K562 (cell line): ENCODE measurements around the gene TAF11L13. TPM values are rescaled to one million over a fixed set of nuclear protein-coding genes. Genes with fewer than 3 reads are reported as not detected.
"Not testable (repeated sequence)": the region's sequence is repeated elsewhere in the genome, so short reads cannot be mapped to it uniquely, and the experiment has no call there.

ENCODE experiments used
- ATAC-seq: fragments of 200-7000 bp; cut with Tn5 transposase; 3 replicates; pipeline ENCODE4 v1.9.1; 2020; ENCODE audit warnings: moderate library complexity
- BruUV-seq: library from RNA; stranded (reverse); fragments of 400-500 nt; replicated peaks from 2 replicates; lab custom pipeline; 2021; lab: Mats Ljungman, UMichigan
- CTCF ChIA-PET: fragments of 300-600 bp; formaldehyde crosslinking; extraction: SDS; loops from one replicate; lab custom pipeline; 2021; ENCODE audit warnings: low intra/inter-chr PET ratio; lab: Yijun Ruan, JAX
- POLR2A ChIA-PET: fragments of 300-600, 350-650 bp; sonication (Branson Sonifier 250); formaldehyde crosslinking; extraction: SDS; loops from one replicate; lab custom pipeline; 2021; ENCODE audit warnings: antibody characterized with exemption, inconsistent platforms; lab: Yijun Ruan, JAX
- DNase-seq, 4 experiments: peaks; one replicate each; pipeline versions ENCODE4 v3.0.0 to v3.0.0-alpha.2; 2011 to 2018; ENCODE audit warnings: low spot score in 3 of 4, mixed read lengths in 3 of 4; ENCODE audit errors: extremely low read depth in 1 of 4
- FAIRE-seq: peaks from 2 replicates; lab custom pipeline; 2011; peaks lifted over from hg19 to GRCh38; lab: Jason Lieb, UNC
- H2AFZ ChIP-seq: 2 replicates; pipeline ENCODE4 v1.6.0; 2011; ENCODE audit warnings: low read depth, low read length, control low read depth, inconsistent platforms
- H3K27ac ChIP-seq: fragments of 200-600 bp; 3 replicates; pipeline ENCODE4 v1.8.0; 2011; ENCODE audit warnings: low read depth, mild to moderate bottlenecking, control low read depth, inconsistent platforms, low read length, moderate library complexity, mixed read lengths; ENCODE audit errors: extremely low read depth
- H3K27me3 ChIP-seq, 2 experiments: fragments of 300-600 bp in 1 of 2; 2 replicates in 1 of 2; 3 replicates in 1 of 2; pipeline versions ENCODE4 v1.6.0 to v1.8.0; 2011; ENCODE audit warnings: inconsistent platforms in 2 of 2, low read length in 2 of 2, mild to moderate bottlenecking in 1 of 2, mixed read lengths in 1 of 2, moderate library complexity in 1 of 2; ENCODE audit not compliant: control insufficient read depth in 2 of 2, insufficient read depth in 2 of 2
- H3K36me3 ChIP-seq: fragments of 300-600 bp; 3 replicates; pipeline ENCODE4 v1.8.0; 2011; ENCODE audit warnings: mild to moderate bottlenecking, low read length, inconsistent platforms; ENCODE audit not compliant: control insufficient read depth, insufficient read depth
- H3K4me1 ChIP-seq, 2 experiments: fragments of 200-600 bp in 1 of 2; replicated peaks in 1 of 2; 2 replicates in 1 of 2; 3 replicates in 1 of 2; pipeline versions ENCODE4 v1.5.1 to v1.8.0; 2011; ENCODE audit warnings: inconsistent platforms in 2 of 2, low read length in 2 of 2, mild to moderate bottlenecking in 1 of 2, mixed read lengths in 1 of 2, moderate library complexity in 1 of 2; ENCODE audit not compliant: control insufficient read depth in 2 of 2, insufficient read depth in 2 of 2
- H3K4me2 ChIP-seq: 2 replicates; pipeline ENCODE4 v1.6.1; 2011; ENCODE audit warnings: low read length, control low read depth, inconsistent platforms, mixed read lengths; ENCODE audit not compliant: insufficient read depth
- H3K4me3 ChIP-seq: fragments of 200-600 bp; sonication (generic), shearing (Covaris generic); 2 replicates; pipeline ENCODE4 v1.5.1; 2016; ENCODE audit warnings: control low read depth, inconsistent platforms
- H3K79me2 ChIP-seq: fragments of 200-600 bp; 3 replicates; pipeline ENCODE4 v1.8.0; 2011; ENCODE audit warnings: low read length, inconsistent platforms; ENCODE audit not compliant: control insufficient read depth, insufficient read depth
- H3K9ac ChIP-seq, 2 experiments: 2 replicates each; pipeline versions ENCODE4 v1.6.0 to v1.6.1; 2011; ENCODE audit warnings: low read depth in 2 of 2, low read length in 2 of 2, control low read depth in 1 of 2, inconsistent platforms in 1 of 2, mild to moderate bottlenecking in 1 of 2, mixed read lengths in 1 of 2; ENCODE audit not compliant: insufficient read depth in 1 of 2
- H3K9me1 ChIP-seq: one replicate; pipeline ENCODE4 v1.6.0; 2011; ENCODE audit warnings: inconsistent platforms, mild to moderate bottlenecking, low read length, moderate library complexity; ENCODE audit not compliant: control insufficient read depth, insufficient read depth
- H3K9me3 ChIP-seq: replicated peaks from 2 replicates; pipeline ENCODE4 v1.5.1; 2011; ENCODE audit warnings: low read depth, low read length, inconsistent platforms; ENCODE audit not compliant: control insufficient read depth, insufficient read depth
- H4K20me1 ChIP-seq: replicated peaks from 2 replicates; pipeline ENCODE4 v1.6.1; 2011; ENCODE audit warnings: low read length, inconsistent platforms, mixed read lengths; ENCODE audit not compliant: control insufficient read depth, insufficient read depth
- WGBS: fragments of 100-300 bp; shearing (Covaris generic); methylation state at CpG from one replicate; pipeline ENCODE4 v1.1.6; 2016; ENCODE audit warnings: low coverage, mixed read lengths; ENCODE audit not compliant: insufficient coverage; ENCODE audit errors: missing lambda C conversion rate; 5-methylcytosine and 5-hydroxymethylcytosine counted together
- in situ Hi-C: fragments of 300-500 bp; cut with MboI; formaldehyde crosslinking; loops from 4 replicates; pipeline ENCODE4 v1.15.0; 2018; ENCODE audit warnings: inconsistent platforms, mixed read lengths
- intact Hi-C: fragments of 100-400 bp; cut with micrococcal nuclease; formaldehyde crosslinking; loops from 2 replicates; pipeline ENCODE4 v1.14.2; 2022
- polyA plus RNA-seq, 8 experiments: library from polyadenylated mRNA; depleted of rRNA in 4 of 8; stranded (reverse) in 5 of 8; unstranded in 3 of 8; fragments of >200 nt; fragmentation: Nextera tagmentation in 2 of 8; fragmentation: Illumina TruSeq in 1 of 8; extraction: Ambion mirVana in 2 of 8; extraction: Trizol in 1 of 8; gene quantifications; 2 replicates each; pipeline versions ENCODE4 v1.2.1 to v1.2.3, GENCODE V29; 2011 to 2014; ENCODE audit warnings: inconsistent platforms in 1 of 8, missing spikeins in 1 of 8
- total RNA-seq, 7 experiments: library from RNA; depleted of rRNA in 6 of 7; stranded (reverse); fragments of >200 nt in 6 of 7; fragmentation: Illumina TruSeq in 2 of 7; extraction: Trizol in 2 of 7; gene quantifications; 2 replicates each; pipeline versions ENCODE4 v1.2.1 to v1.2.3, GENCODE V29; 2011 to 2021; ENCODE audit warnings: low replicate concordance in 1 of 7

The TAF11L13 gene
- total and polyA plus RNA-seq, 9 of the 15 experiments (the other 6 are each of a cell fraction or from before 2014, with no cell fraction given) = not detected

DNA sequence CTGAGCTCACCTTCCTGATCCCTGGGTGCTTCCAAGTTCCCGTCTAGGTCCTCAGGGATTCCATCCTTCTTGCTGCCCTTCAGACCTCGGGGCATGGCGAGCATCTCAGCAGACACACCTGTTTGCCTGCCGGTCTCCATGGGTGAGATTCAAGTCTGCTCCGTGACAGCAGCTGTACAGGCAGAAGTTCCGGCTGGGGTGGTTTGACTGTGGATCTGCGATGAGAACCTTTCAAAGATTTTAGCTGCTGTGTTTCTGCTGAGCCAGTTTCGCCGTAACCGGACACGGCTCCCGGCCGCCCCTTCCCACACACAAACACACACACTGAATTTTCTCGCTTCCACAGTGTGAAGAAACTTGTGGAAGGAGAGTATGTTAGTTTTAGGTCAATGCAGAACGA is 37.6 kb upstream of the TAF11L13 start, which contains the start of gene TAF11L9:
Gene TAF11L9 (minus strand): TSS at position 140 of the 400 bp plus-strand sequence.
- FAIRE-seq, H4K20me1 ChIP-seq, H3K27me3 ChIP-seq, H3K79me2 ChIP-seq, H3K9me3 ChIP-seq, H3K4me3 ChIP-seq, H3K36me3 ChIP-seq, H3K4me2 ChIP-seq, H3K4me1 ChIP-seq, H3K9me1 ChIP-seq, H3K9ac ChIP-seq, CTCF ChIA-PET, intact Hi-C loops, POLR2A ChIA-PET, DNase-seq, BruUV-seq, ATAC-seq, H2AFZ ChIP-seq, H3K27ac ChIP-seq: not testable (repeated sequence)
- WGBS = 14% methylated on average over 2 of the region's 15 CpGs
- in situ Hi-C loops = loop anchor here (10.0 to 25.0 kb wide), 3 partner anchors 109 to 682 kb away; no protein-coding TSS in a partner anchor

DNA sequence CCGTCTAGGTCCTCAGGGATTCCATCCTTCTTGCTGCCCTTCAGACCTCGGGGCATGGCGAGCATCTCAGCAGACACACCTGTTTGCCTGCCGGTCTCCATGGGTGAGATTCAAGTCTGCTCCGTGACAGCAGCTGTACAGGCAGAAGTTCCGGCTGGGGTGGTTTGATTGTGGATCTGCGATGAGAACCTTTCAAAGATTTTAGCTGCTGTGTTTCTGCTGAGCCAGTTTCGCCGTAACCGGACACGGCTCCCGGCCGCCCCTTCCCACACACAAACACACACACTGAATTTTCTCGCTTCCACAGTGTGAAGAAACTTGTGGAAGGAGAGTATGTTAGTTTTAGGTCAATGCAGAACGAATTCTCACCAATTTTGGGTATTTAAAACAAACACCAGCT is 34.2 kb upstream of the TAF11L13 start, which contains the start of gene TAF11L10:
Gene TAF11L10 (minus strand): TSS at position 101 of the 400 bp plus-strand sequence.
- H3K4me3 ChIP-seq, FAIRE-seq, BruUV-seq, H3K4me1 ChIP-seq, H3K9ac ChIP-seq, H3K79me2 ChIP-seq, CTCF ChIA-PET, DNase-seq, H3K9me3 ChIP-seq, H3K27me3 ChIP-seq, H3K4me2 ChIP-seq, POLR2A ChIA-PET, H2AFZ ChIP-seq, H4K20me1 ChIP-seq, H3K9me1 ChIP-seq, H3K27ac ChIP-seq, intact Hi-C loops, ATAC-seq, H3K36me3 ChIP-seq: not testable (repeated sequence)
- no CpG with 5 or more reads among the region's 15 CpGs for WGBS
- in situ Hi-C loops = loop anchor here (10.0 to 25.0 kb wide), 3 partner anchors 113 to 685 kb away; no protein-coding TSS in a partner anchor

DNA sequence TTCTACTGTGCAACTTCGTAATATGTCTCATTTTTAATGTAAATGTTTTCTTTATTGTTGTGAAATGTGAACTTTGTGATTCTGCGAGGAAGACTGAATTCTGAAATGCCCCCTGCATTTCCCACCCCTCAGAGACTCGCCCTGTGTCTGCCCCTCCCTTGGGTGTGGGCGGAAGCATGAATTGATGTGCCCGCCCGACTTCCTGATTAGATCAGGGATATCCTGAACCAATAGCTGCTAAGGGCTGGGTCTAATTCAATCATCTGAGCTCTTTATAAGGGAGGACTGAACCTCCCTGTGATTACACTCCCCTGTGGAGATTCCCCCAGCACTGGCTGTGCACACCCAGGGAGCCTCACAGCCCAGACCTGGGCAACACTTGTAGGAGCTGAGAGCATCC is 28.0 kb upstream of the TAF11L13 start, which contains the start of gene TAF11L11:
Gene TAF11L11 (plus strand): TSS at position 304 of the 400 bp plus-strand sequence.
- WGBS = 0% methylated on average over 6 of the region's 6 CpGs
- BruUV-seq, intact Hi-C loops, H3K4me2 ChIP-seq, H3K4me1 ChIP-seq, H3K9me3 ChIP-seq, ATAC-seq, H4K20me1 ChIP-seq, H3K4me3 ChIP-seq, H3K9me1 ChIP-seq, FAIRE-seq, H3K27ac ChIP-seq, POLR2A ChIA-PET, H3K27me3 ChIP-seq, H3K79me2 ChIP-seq, DNase-seq, in situ Hi-C loops, H3K9ac ChIP-seq, CTCF ChIA-PET, H2AFZ ChIP-seq, H3K36me3 ChIP-seq: not testable (repeated sequence)
